Endodermal cell (in vitro differentiated cells): ENCODE data around the gene RAPGEF2. TPM values are rescaled to one million over a fixed set of nuclear protein-coding genes. Genes with fewer than 3 reads are reported as not detected.

Experiments used
- DNase-seq: peaks from one replicate; pipeline ENCODE4 v3.0.0-alpha.2; 2017
- H3K27ac ChIP-seq: 2 replicates; pipeline ENCODE4 v1.5.1; 2013; ENCODE audit warnings: mild to moderate bottlenecking, low read depth, low read length, moderate library complexity
- H3K27me3 ChIP-seq: 2 replicates; pipeline ENCODE4 v1.6.1; 2013; ENCODE audit warnings: mild to moderate bottlenecking, low read length, moderate library complexity; ENCODE audit not compliant: insufficient read depth, control insufficient read depth, poor library complexity, severe bottlenecking
- H3K36me3 ChIP-seq: 2 replicates; pipeline ENCODE4 v1.7.0; 2013; ENCODE audit warnings: mild to moderate bottlenecking, low read length, moderate library complexity; ENCODE audit not compliant: control insufficient read depth, insufficient read depth
- H3K4me1 ChIP-seq: one replicate; pipeline ENCODE4 v1.7.0; 2013; ENCODE audit warnings: low read length; ENCODE audit not compliant: control insufficient read depth, insufficient read depth
- H3K4me3 ChIP-seq: 2 replicates; pipeline ENCODE4 v1.5.1; 2013; ENCODE audit warnings: mild to moderate bottlenecking, low read length, moderate library complexity
- H3K9ac ChIP-seq: 2 replicates; pipeline ENCODE4 v1.6.1; 2013; ENCODE audit warnings: mild to moderate bottlenecking, low read length, moderate library complexity; ENCODE audit not compliant: poor library complexity, severe bottlenecking; ENCODE audit errors: extremely low read depth
- H3K9me3 ChIP-seq: 2 replicates; pipeline ENCODE4 v1.6.1; 2013; ENCODE audit warnings: mild to moderate bottlenecking, low read length, moderate library complexity; ENCODE audit not compliant: control insufficient read depth
- H3K27ac Mint-ChIP-seq: 2 replicates; pipeline ENCODE4 v1.8.0; 2020; ENCODE audit warnings: mixed read lengths
- H3K27me3 Mint-ChIP-seq: 2 replicates; pipeline ENCODE4 v1.8.0; 2021; ENCODE audit warnings: mild to moderate bottlenecking, mixed read lengths; ENCODE audit not compliant: insufficient read depth
- H3K36me3 Mint-ChIP-seq: 2 replicates; pipeline ENCODE4 v1.8.0; 2020; ENCODE audit warnings: low read depth, mixed read lengths
- H3K4me1 Mint-ChIP-seq: 2 replicates; pipeline ENCODE4 v1.8.0; 2020; ENCODE audit warnings: mixed read lengths
- H3K4me3 Mint-ChIP-seq: 2 replicates; pipeline ENCODE4 v1.8.0; 2020; ENCODE audit warnings: mild to moderate bottlenecking, moderate library complexity, mixed read lengths
- H3K9me3 Mint-ChIP-seq: 2 replicates; pipeline ENCODE4 v1.8.0; 2020; ENCODE audit warnings: mild to moderate bottlenecking, mixed read lengths
- WGBS, 2 experiments: methylation state at CpG; one replicate each; pipeline versions ENCODE4 v1.1.5 to v1.1.7; 2013; ENCODE audit warnings: missing lambda C conversion rate in 2 of 2, mixed read lengths in 1 of 2; ENCODE audit not compliant: insufficient coverage in 1 of 2, insufficient read length in 1 of 2; 5-methylcytosine and 5-hydroxymethylcytosine counted together
- total RNA-seq, 2 donors: library from RNA; stranded (reverse); fragmentation: NEBNext Ultra II Directional in 1 of 2; extraction: Animal tissue kit (Norgen Biotek cat#: 25700) in 1 of 2; gene quantifications; 2 replicates in 1 of 2; 3 replicates in 1 of 2; pipeline ENCODE4 v1.2.1, GENCODE V29; 2021
- TF ChIP-seq, protein P1 (sequence below): fragments of 200-600 bp; sonication (generic); conservative IDR thresholded peaks from 2 replicates; pipeline ENCODE4 v1.5.0; 2021; ENCODE audit warnings: antibody characterized with exemption, mild to moderate bottlenecking

Gene RAPGEF2
- total RNA-seq, 2 donors from 2014 or later, result 63.4 to 78.2 TPM

DNA sequence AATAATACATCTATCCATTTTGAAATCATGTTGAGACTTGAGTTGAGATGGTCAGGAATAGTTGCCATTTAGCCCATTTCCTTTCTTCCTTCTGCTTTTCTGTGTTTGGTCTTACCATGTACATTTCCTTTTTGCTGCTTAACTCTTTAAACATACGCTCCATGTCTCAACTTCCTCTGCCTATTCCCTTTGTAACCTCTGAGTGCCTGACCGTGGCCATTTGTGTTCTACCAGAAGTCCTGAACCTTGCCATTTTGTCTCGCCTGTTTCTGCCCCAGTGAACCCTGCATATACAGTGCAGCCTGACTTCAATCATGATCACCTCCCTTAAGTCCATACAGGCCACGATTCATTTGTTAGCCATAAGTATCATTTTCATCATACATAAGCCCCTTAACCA, 169.0 kb downstream of the RAPGEF2 start:
- WGBS, 2 experiments, result 93 to 100% methylated on average over 3 to 4 of the region's 4 CpGs

DNA sequence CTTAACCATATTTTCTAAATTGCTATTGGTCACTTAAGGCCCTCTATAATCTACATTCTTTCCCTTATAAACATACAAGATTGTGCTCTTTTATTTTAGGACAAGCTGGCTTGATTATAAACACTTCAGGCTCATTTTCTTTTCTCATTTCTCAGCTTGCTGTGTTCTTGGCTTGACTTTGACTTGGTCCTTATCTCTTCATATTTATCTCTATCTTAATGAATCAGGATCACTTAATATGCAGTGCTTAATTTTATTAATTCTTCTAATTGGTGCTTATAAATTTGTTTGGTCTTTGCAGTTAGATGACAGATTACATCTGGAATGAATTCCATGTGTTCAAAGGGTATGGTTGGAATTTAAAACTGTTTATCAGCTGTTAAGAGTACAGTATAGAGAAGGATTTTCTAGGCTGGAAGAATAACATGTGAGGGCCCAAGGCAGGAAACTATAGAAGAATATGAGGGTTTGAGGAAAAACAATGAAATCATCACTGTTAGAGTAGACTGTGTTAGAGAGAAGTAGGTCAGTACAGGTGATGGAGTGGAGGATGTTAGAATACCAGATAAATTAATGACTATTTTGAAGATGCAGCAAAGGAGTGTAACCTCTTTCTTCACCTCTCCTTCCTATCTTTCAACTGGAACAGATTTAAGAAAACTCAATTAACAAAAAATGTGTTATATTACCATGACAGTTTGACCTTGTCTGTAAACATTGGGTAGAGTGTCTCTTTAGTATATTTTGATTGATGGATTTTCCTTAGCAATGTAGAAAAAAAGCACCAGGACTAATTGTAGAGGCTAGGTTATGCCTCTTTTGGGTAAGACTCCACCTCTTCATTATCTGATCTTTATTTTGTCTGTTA, 169.6 kb downstream of the RAPGEF2 start:
- no peak overlapping the region for H3K9ac ChIP-seq
- no peak overlapping the region for H3K4me3 Mint-ChIP-seq
- no peaks in the 10 kb centered on the region for H3K27me3 Mint-ChIP-seq
- no peaks in the 10 kb centered on the region for H3K9me3 ChIP-seq
- TF ChIP-seq, protein P1, sequence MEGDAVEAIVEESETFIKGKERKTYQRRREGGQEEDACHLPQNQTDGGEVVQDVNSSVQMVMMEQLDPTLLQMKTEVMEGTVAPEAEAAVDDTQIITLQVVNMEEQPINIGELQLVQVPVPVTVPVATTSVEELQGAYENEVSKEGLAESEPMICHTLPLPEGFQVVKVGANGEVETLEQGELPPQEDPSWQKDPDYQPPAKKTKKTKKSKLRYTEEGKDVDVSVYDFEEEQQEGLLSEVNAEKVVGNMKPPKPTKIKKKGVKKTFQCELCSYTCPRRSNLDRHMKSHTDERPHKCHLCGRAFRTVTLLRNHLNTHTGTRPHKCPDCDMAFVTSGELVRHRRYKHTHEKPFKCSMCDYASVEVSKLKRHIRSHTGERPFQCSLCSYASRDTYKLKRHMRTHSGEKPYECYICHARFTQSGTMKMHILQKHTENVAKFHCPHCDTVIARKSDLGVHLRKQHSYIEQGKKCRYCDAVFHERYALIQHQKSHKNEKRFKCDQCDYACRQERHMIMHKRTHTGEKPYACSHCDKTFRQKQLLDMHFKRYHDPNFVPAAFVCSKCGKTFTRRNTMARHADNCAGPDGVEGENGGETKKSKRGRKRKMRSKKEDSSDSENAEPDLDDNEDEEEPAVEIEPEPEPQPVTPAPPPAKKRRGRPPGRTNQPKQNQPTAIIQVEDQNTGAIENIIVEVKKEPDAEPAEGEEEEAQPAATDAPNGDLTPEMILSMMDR, result no peak
- H3K27me3 ChIP-seq, result no peaks in the 10 kb centered on the region
- peaks cover 1% of the 10 kb centered on the region for H3K36me3 Mint-ChIP-seq
- H3K4me3 ChIP-seq, result no peak overlapping the region
- no peak for DNase-seq
- no peak overlapping the region for H3K27ac ChIP-seq
- H3K9me3 Mint-ChIP-seq, result no peaks in the 10 kb centered on the region
- no peak overlapping the region for H3K27ac Mint-ChIP-seq
- peaks cover 8% of the 10 kb centered on the region for H3K36me3 ChIP-seq
- no peaks in the 10 kb centered on the region for H3K4me1 ChIP-seq
- H3K4me1 Mint-ChIP-seq, result peaks cover 7% of the 10 kb centered on the region

More for the DNA sequence above, 169.0 kb downstream of the RAPGEF2 start:
- no peak overlapping the region for H3K4me3 ChIP-seq
- H3K4me1 ChIP-seq, result no peaks in the 10 kb centered on the region
- no peaks in the 10 kb centered on the region for H3K9me3 ChIP-seq
- no peaks in the 10 kb centered on the region for H3K9me3 Mint-ChIP-seq
- TF ChIP-seq, protein P1, result no peak
- no peak overlapping the region for H3K27ac ChIP-seq
- H3K4me3 Mint-ChIP-seq, result no peak overlapping the region
- peaks cover 8% of the 10 kb centered on the region for H3K36me3 ChIP-seq
- no peak overlapping the region for H3K27ac Mint-ChIP-seq
- no peaks in the 10 kb centered on the region for H3K27me3 Mint-ChIP-seq
- no peaks in the 10 kb centered on the region for H3K27me3 ChIP-seq
- DNase-seq, result no peak
- no peaks in the 10 kb centered on the region for H3K36me3 Mint-ChIP-seq
- peaks cover 7% of the 10 kb centered on the region for H3K4me1 Mint-ChIP-seq
- no peak overlapping the region for H3K9ac ChIP-seq

DNA sequence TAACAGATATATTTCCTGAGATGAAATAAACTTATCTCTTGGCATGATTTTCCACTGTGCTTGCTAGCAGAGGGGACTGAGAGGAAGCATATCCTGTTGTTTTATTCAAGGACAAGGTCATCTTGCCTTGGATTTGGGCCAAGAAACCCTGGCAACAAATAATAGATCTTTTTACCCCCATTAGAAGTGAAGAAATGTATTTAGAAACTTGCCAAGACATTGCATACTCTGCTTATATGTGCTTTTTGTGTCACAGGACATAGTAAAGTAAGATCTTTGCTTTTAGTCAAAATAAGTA, 170.2 kb downstream of the RAPGEF2 start:
- Mint-ChIP-seq H3K9me3 (no peaks in the 10 kb centered on the region), H3K36me3 (peaks cover 5% of the 10 kb centered on the region), H3K27ac (no peak overlapping the region), H3K4me1 (peaks cover 7% of the 10 kb centered on the region), H3K27me3 (no peaks in the 10 kb centered on the region), H3K4me3 (no peak overlapping the region)
- Histone ChIP-seq H3K36me3 (peaks cover 8% of the 10 kb centered on the region), H3K27me3 (no peaks in the 10 kb centered on the region), H3K27ac (no peak overlapping the region), H3K4me1 (no peaks in the 10 kb centered on the region), H3K9me3 (no peaks in the 10 kb centered on the region), H3K9ac (no peak overlapping the region), H3K4me3 (no peak overlapping the region)
- TF ChIP-seq, protein P1, result no peak
- no peak for DNase-seq
